Spleen (tissue), 7 donors: ENCODE measurements around the gene BTBD1.

Experiments used
- POLR2A ChIP-seq, 3 donors: fragments of 450-650 bp; IDR thresholded peaks; one replicate each; pipeline ENCODE4 v1.5.1; 2017; ENCODE audit warnings: antibody characterized with exemption in 3 of 3, mild to moderate bottlenecking in 1 of 3
- POLR2AphosphoS5 ChIP-seq, 3 donors: sonication (generic); formaldehyde crosslinking; IDR thresholded peaks; one replicate each; pipeline ENCODE4 v1.5.1; 2017; ENCODE audit warnings: antibody characterized with exemption in 3 of 3
- TF ChIP-seq, protein P1 (sequence below), 11 experiments: fragments of 200-600 bp in 7 of 11; fragments of 450-650 bp in 4 of 11; sonication (generic) in 4 of 11; IDR thresholded peaks in 8 of 11; conservative IDR thresholded peaks in 3 of 11; 1 replicate in 7 of 11; 2 replicates in 4 of 11; pipeline versions ENCODE4 v1.4.0 to v1.8.0; 2016 to 2021; ENCODE audit warnings: antibody characterized with exemption in 11 of 11, inconsistent platforms in 4 of 11, mild to moderate bottlenecking in 1 of 11
- donor health status: DM: no; HTN: no; CAD: no; lungs with moderate emphysema.
- donor health status: DM: no; HTN: no; CAD: no.
- donor health status: DM: no; HTN: no; CAD: no.

DNA sequence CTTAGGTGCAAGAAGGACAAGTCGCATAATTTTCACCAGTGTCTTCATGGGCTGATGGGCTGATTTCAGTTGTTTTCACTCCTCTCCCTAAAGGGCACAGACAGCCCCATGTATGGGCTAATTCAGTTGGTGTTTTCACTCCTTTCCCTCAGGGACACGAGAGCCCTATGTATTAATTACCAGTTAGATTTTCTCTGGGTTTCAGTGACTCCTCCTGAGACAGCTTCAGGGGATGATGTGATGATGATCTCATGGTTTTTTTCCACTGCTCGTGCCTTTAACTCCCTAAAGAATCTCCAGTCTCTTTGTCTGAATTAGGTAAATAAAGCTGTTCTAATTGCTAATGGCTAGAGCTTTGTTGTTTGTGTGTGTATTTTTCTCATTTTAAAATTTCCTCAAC is 71.1 kb downstream of the BTBD1 start:
- TF ChIP-seq, protein P1, sequence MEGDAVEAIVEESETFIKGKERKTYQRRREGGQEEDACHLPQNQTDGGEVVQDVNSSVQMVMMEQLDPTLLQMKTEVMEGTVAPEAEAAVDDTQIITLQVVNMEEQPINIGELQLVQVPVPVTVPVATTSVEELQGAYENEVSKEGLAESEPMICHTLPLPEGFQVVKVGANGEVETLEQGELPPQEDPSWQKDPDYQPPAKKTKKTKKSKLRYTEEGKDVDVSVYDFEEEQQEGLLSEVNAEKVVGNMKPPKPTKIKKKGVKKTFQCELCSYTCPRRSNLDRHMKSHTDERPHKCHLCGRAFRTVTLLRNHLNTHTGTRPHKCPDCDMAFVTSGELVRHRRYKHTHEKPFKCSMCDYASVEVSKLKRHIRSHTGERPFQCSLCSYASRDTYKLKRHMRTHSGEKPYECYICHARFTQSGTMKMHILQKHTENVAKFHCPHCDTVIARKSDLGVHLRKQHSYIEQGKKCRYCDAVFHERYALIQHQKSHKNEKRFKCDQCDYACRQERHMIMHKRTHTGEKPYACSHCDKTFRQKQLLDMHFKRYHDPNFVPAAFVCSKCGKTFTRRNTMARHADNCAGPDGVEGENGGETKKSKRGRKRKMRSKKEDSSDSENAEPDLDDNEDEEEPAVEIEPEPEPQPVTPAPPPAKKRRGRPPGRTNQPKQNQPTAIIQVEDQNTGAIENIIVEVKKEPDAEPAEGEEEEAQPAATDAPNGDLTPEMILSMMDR (IDR thresholded peaks at IDR 0.05 in 8 of 11, conservative IDR thresholded peaks at IDR 0.05 in 3 of 11) = no peak
- TF ChIP-seq POLR2AphosphoS5 (IDR thresholded peaks at IDR 0.05) = no peak
- no peak for TF ChIP-seq POLR2A (IDR thresholded peaks at IDR 0.05)
